GM21526 (cell line): ENCODE data around the gene ALDH1A1.

Experiments
- ATAC-seq: cut with Tn5 transposase; IDR thresholded peaks from one replicate; pipeline ENCODE4 v1.9.1; 2021; ENCODE audit warnings: moderate library complexity; ENCODE audit not compliant: unreplicated experiment, low FRiP score

The ALDH1A1 gene

GRCh38 chr9:72980183-72980582 lies 27.3 kb upstream of the ALDH1A1 start:
- no peak for ATAC-seq

DNA sequence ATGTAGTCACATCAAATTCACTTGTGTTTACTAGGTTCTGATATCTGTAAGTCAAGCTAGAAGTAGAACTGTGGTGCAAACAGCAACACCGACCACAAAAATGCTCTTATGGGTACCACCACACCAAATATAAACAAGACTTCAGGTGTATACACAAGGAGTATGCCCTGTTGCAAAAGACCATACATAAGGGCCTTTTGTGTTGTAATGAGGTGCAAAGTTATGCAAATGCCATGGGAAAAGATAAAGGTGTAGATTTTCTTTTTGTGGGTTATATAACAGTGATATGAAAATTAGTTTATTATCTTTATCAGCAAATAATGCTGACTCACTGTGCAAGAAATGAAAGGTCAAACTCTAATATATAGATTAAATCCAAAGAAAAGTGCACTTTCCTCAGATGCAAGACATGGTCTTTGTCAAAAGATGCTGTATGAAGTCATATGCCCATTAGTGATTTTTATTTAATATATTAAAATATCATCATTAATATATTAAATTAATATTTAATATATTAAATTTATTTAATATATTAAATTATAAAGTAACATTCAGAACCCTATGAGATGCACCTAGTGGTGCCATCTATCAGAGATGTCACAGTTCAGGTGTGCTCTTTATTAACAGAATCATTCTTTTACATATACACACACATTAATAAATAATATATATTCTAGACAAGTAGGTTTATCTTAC lies 26.7 kb upstream of the ALDH1A1 start:
- no peak for ATAC-seq

GRCh38 chr9:72978744-72979143 lies 25.9 kb upstream of the ALDH1A1 start:
- no peak for ATAC-seq

DNA sequence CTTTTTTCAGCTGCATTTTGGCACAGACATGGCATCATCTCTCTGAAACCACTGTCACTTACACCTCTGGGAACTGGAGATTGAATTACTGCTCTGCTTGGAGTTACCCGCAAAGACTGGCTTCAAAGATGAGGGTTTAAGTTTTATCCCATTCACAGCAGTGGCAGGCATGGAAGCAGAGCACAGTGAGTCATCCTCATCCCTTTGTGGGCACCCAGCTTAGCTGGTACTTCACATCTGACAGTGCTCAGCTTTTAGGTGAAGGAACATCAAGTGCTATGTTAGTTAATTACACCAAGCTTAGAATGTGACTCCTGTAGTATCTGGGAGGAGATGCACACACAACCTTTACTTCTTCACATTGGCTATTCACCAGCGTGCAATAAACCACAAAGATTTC lies 24.8 kb upstream of the ALDH1A1 start:
- ATAC-seq = no peak

DNA sequence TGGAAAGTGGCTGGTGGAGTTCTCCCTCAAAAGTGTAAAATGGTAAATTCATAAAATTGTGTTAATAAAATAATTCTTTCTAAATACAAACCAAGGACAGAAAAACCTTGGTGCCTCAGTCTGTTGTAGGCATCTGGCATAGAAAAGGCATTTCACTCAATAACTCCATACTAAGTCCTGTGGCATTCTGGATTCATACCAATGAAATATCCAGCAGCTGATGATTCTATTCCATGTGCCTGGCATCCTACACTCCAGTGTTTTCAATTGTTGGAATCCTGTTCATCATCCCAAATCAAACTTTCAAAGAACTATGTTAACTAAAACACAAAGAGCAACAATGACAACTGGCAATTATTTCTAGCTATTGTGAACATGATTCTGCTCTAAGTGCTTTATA lies 21.6 kb upstream of the ALDH1A1 start:
- no peak for ATAC-seq

- ATAC-seq = no peak
Observed at GRCh38 chr9:72972636-72973035, 19.8 kb upstream of the ALDH1A1 start.

- ATAC-seq = no peak
Observed at GRCh38 chr9:72971411-72971810, 18.6 kb upstream of the ALDH1A1 start.

DNA sequence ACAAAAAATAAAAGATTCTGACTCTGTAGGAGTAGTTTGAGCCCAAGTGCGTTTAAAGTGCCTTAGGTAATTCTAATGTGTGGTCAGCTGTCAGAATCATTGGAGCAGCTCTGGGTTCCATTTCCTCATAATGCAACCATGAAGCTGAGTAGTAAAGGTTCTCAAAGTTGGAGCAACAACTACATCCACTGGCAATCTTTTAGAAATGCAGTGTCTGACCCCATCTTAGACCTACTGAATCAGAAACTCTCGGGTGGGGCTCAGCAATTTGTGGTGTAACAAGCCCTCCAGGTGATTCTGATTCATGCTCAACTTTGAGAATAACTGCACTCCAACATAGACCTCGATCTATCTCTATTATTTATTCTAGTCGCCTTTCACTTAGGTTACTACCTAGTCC lies 7.6 kb upstream of the ALDH1A1 start:
- ATAC-seq = no peak

DNA sequence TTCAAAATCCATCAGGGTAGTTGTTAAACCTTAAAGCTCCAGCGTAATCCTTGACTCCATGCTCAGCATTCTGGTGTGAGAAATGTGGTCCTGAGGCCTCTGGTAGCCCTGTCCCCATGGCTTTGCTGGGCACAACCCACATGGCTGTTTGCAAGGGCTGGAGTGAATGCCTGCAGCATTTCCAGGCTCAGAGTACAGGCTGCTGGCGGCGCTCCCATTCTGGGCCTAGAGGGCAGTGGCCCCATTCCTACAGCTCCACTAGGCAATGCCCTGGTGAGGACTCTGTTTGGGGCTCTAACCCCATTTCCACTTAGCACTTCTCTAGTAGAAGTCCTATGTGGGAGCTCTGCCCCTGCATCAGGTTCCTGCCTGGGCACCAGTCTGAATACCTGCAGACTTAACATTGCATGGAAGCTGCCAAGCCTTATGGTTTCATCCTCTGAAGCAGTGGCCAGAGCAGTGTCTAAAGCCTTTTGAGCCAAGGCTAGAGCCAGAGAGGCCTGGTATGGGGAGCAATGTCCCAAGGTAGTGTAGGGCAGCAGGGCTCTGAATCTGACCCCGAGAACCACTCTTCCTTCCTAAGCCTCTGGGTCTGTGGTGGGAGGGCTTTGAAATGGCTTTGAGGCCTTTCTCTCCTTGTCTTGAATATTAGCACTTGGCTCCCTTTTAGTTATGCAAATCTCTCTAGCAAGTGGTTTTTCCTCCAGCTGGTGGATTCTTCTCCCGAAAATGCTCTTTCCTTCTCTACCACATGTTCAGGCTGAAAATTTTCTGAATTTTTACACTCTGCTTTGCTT lies 5.8 kb upstream of the ALDH1A1 start:
- ATAC-seq = no peak

DNA sequence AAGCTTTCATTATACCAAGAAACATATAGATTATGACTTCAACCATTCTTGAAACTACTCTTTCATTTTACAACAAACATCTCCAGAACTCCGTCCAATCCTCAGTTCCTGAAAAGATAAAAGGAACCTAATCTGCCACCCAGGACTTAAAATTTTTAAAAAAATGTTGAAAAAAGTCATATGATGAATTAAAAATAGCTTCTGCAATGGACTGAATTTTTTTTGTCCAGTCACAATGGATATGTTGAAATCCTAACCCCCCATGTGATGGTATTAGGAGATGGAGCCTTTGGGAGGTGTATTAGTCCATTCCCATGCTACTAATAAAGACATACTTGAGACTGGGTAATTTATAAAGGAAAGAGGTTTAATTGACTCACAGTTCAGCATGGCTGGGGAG lies 2.7 kb upstream of the ALDH1A1 start:
- no peak for ATAC-seq

- ATAC-seq = no peak
Observed at GRCh38 chr9:72955126-72955455, 2.2 kb upstream of the ALDH1A1 start.

DNA sequence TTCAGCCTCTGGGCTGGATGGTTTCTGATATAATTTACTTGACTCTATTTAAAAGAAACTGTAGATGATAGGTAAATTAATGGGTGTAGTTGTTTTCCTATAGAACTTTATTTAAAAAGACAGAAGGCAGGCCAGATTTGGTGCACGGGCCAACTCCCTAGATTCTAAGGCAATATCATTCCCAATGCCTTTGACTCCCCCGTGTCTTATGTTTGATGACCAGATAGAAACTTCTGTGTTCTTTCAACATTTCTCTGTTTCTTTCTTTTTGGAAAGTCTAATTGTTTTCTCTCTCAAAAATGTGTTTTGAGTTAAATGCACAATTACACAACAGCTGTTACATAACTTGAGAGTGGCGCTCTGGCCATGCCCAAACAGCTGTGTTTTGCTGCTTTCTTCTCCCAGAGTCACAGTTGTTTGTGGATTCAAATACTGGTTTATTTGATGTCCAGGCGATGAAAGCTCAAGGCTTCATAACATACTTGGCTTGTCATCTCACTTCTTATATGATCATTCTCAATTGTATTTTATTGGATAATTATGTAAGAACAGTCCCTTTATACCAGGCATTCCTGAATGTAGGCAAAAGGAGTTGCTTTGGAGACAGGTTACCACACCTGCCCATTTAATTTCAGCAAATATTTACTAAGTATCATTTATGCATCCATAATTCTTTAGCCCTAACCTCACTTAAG lies 1.7 kb upstream of the ALDH1A1 start:
- no peak for ATAC-seq

GRCh38 chr9:72952381-72952690 lies 517 bp downstream of the ALDH1A1 start:
- no peak for ATAC-seq

- ATAC-seq = no peak
Observed at GRCh38 chr9:72951520-72952380, 1.1 kb downstream of the ALDH1A1 start.

- no peak for ATAC-seq
Observed at GRCh38 chr9:72950875-72951442, 1.9 kb downstream of the ALDH1A1 start.

GRCh38 chr9:72949918-72950325 lies 2.9 kb downstream of the ALDH1A1 start:
- ATAC-seq = no peak

- ATAC-seq = no peak
Observed at GRCh38 chr9:72949244-72949582, 3.6 kb downstream of the ALDH1A1 start.

- ATAC-seq = no peak
Observed at GRCh38 chr9:72948575-72949243, 4.1 kb downstream of the ALDH1A1 start.

DNA sequence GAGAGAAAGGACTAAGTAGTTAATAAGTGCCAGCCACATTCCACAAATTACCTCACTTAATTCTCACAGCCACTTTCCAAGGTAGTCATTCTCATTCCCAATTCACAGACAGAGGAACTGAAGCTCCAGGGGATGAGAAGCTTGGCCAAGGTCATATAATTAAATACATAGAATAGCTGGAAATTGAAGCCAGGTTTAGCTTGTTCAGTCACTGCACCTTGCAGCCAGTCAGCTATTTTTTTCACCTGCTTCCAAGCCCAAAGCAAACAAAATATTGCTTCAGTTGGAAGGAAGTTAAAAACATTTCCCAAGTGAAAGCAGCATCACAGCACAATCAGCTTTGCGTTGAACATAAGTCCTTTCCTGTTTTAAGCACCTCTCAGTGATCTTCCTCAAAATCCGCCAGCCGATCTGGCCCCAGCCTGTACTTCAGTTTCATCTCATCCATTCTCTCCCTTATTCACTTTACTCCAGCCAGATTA lies 4.8 kb downstream of the ALDH1A1 start:
- ATAC-seq = no peak

GRCh38 chr9:72946821-72947220 lies 6.0 kb downstream of the ALDH1A1 start:
- ATAC-seq = no peak
